ENCODE data around the gene DEAF1. TPM values are rescaled to one million over a fixed set of nuclear protein-coding genes. Genes with fewer than 3 reads are reported as not detected.

DEAF1 gene
- total RNA-seq, 2 donors from 2014 or later: 44.1 to 51.9 TPM

- no peak overlapping the region for H3K27ac Mint-ChIP-seq
- no peaks in the 10 kb centered on the region for H3K4me1 Mint-ChIP-seq
- H3K36me3 Mint-ChIP-seq (ENCODE audit: low read depth): peaks cover 2% of the 10 kb centered on the region
- WGBS, 2 experiments (ENCODE audit: insufficient coverage in 1 of 2, insufficient read length in 1 of 2): 95 to 97% methylated on average over 24 to 25 of the region's 25 CpGs
- no peak for DNase-seq
- Histone ChIP-seq H3K9me3 (ENCODE audit: control insufficient read depth, low read length) (no peaks in the 10 kb centered on the region), H3K4me1 (ENCODE audit: control insufficient read depth, insufficient read depth, low read length) (no peaks in the 10 kb centered on the region), H3K9ac (ENCODE audit: extremely low read depth, low read length, poor library complexity, severe bottlenecking) (no peak overlapping the region), H3K27ac (ENCODE audit: low read depth, low read length) (no peak overlapping the region), H3K27me3 (ENCODE audit: control insufficient read depth, insufficient read depth, low read length, poor library complexity, severe bottlenecking) (no peaks in the 10 kb centered on the region), H3K4me3 (ENCODE audit: low read length) (no peak overlapping the region), H3K36me3 (ENCODE audit: control insufficient read depth, insufficient read depth, low read length) (peaks cover 6% of the 10 kb centered on the region)
- H3K9me3 Mint-ChIP-seq: no peaks in the 10 kb centered on the region
- no peak for TF ChIP-seq CTCF (conservative IDR thresholded peaks at IDR 0.05)
- H3K4me3 Mint-ChIP-seq: no peak overlapping the region
- no peaks in the 10 kb centered on the region for H3K27me3 Mint-ChIP-seq (ENCODE audit: insufficient read depth)
These were observed 76.9 kb downstream of the DEAF1 start for GRCh38 chr11:617912-618682.

GRCh38 chr11:617199-617911 is 77.7 kb downstream of the DEAF1 start:
- Histone ChIP-seq H3K9me3 (ENCODE audit: control insufficient read depth, low read length) (no peaks in the 10 kb centered on the region), H3K36me3 (ENCODE audit: control insufficient read depth, insufficient read depth, low read length) (peaks cover 13% of the 10 kb centered on the region), H3K27me3 (ENCODE audit: control insufficient read depth, insufficient read depth, low read length, poor library complexity, severe bottlenecking) (no peaks in the 10 kb centered on the region), H3K4me1 (ENCODE audit: control insufficient read depth, insufficient read depth, low read length) (no peaks in the 10 kb centered on the region), H3K4me3 (ENCODE audit: low read length) (no peak overlapping the region), H3K9ac (ENCODE audit: extremely low read depth, low read length, poor library complexity, severe bottlenecking) (no peak overlapping the region), H3K27ac (ENCODE audit: low read depth, low read length) (no peak overlapping the region)
- H3K9me3 Mint-ChIP-seq: no peaks in the 10 kb centered on the region
- no peak for TF ChIP-seq CTCF (conservative IDR thresholded peaks at IDR 0.05)
- no peak for DNase-seq
- WGBS, 2 experiments (ENCODE audit: insufficient coverage in 1 of 2, insufficient read length in 1 of 2): 95 to 96% methylated on average over 36 to 57 of the region's 57 CpGs
- H3K4me1 Mint-ChIP-seq: no peaks in the 10 kb centered on the region
- H3K4me3 Mint-ChIP-seq: no peak overlapping the region
- H3K27me3 Mint-ChIP-seq (ENCODE audit: insufficient read depth): no peaks in the 10 kb centered on the region
- peaks cover 2% of the 10 kb centered on the region for H3K36me3 Mint-ChIP-seq (ENCODE audit: low read depth)
- H3K27ac Mint-ChIP-seq: no peak overlapping the region

- Histone ChIP-seq H3K9me3 (ENCODE audit: control insufficient read depth, low read length) (no peaks in the 10 kb centered on the region), H3K4me1 (ENCODE audit: control insufficient read depth, insufficient read depth, low read length) (no peaks in the 10 kb centered on the region), H3K36me3 (ENCODE audit: control insufficient read depth, insufficient read depth, low read length) (peaks cover 21% of the 10 kb centered on the region), H3K27me3 (ENCODE audit: control insufficient read depth, insufficient read depth, low read length, poor library complexity, severe bottlenecking) (no peaks in the 10 kb centered on the region), H3K27ac (ENCODE audit: low read depth, low read length) (no peak overlapping the region), H3K4me3 (ENCODE audit: low read length) (no peak overlapping the region), H3K9ac (ENCODE audit: extremely low read depth, low read length, poor library complexity, severe bottlenecking) (no peak overlapping the region)
- no peak for DNase-seq
- H3K4me3 Mint-ChIP-seq: peak overlapping the region; percentile 69
- H3K36me3 Mint-ChIP-seq (ENCODE audit: low read depth): peaks cover 5% of the 10 kb centered on the region
- TF ChIP-seq CTCF (conservative IDR thresholded peaks at IDR 0.05): no peak
- H3K27ac Mint-ChIP-seq: no peak overlapping the region
- WGBS, 2 experiments (ENCODE audit: insufficient coverage in 1 of 2, insufficient read length in 1 of 2): 92 to 94% methylated on average over 26 to 39 of the region's 39 CpGs
- H3K9me3 Mint-ChIP-seq: no peaks in the 10 kb centered on the region
- no peaks in the 10 kb centered on the region for H3K4me1 Mint-ChIP-seq
- H3K27me3 Mint-ChIP-seq (ENCODE audit: insufficient read depth): no peaks in the 10 kb centered on the region
These were observed 78.5 kb downstream of the DEAF1 start for GRCh38 chr11:616320-617198.

All from endodermal cell (in vitro differentiated cells).